NAMALWA (cell line): ENCODE data around the gene TBXA2R.
"Not testable (repeated sequence)": the region's sequence is repeated elsewhere in the genome, so short reads cannot be mapped to it uniquely, and the experiment has no call there.

ENCODE experiments used
- DNase-seq: peaks from one replicate; pipeline ENCODE4 v3.0.0-alpha.2; 2015; ENCODE audit warnings: low spot score

TBXA2R gene

DNA sequence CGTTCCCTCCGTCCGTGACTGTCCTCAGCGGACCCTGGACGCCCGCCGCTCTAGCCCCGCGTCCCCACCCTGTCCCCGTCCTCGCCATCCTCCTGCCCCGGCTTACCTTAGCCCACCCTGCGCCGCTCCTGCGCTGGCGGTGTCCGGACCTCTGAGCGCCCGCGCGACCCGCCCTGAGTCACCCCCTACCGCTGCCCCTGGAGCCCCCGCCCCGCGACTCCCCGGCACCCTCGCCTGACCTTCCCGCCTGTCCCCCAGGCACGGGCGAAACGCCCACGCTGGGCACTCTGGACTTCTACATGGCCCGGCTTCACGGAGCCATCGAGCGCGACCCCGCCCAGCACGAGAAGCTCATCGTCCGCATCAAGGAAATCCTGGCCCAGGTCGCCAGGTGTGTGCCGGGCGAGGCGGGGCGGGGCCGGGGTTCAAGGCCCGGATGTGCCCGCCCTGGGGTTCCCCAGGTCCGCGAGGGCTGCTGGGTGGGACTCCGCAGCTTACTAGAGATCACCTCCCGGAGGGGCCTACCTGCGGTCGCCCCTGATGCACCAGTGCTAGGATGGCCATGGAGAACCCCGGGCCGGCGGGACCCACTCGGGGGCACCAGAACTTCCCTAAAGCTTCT is 28.8 kb downstream of the TBXA2R start:
- DNase-seq: no peak

DNA sequence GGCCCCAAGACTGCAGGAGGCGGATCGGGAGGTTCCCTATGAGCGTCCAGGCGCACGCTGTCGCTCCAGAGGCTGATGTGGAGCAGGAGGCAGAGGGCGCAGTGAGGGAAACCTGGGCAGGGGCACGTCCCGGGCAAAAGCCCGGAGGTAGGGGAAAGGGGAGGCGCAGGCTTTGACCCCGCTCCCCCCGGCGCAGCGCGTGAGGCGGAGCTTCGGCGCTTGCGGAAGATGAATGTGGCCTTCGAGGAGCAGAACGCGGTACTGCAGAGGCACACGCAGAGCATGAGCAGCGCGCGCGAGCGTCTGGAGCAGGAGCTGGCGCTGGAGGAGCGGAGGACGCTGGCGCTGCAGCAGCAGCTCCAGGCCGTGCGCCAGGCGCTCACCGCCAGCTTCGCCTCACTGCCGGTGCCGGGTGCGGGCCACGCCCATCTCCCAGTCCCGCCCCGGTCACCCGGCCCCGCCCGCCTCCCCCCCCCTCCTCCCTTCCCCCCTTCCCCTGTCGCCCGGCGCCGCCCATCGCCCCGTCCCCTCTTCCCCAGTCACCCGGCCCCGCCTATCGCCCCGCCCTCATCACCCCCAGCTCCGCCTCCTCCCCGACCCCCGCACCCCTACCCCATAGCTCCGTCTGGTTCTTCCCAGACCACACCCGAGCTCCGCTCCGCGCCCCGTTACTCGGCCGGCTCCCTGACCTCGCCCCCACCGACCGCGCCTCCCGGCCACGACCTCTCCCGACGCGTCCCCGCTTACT is 29.8 kb downstream of the TBXA2R start:
- no peak for DNase-seq

DNA sequence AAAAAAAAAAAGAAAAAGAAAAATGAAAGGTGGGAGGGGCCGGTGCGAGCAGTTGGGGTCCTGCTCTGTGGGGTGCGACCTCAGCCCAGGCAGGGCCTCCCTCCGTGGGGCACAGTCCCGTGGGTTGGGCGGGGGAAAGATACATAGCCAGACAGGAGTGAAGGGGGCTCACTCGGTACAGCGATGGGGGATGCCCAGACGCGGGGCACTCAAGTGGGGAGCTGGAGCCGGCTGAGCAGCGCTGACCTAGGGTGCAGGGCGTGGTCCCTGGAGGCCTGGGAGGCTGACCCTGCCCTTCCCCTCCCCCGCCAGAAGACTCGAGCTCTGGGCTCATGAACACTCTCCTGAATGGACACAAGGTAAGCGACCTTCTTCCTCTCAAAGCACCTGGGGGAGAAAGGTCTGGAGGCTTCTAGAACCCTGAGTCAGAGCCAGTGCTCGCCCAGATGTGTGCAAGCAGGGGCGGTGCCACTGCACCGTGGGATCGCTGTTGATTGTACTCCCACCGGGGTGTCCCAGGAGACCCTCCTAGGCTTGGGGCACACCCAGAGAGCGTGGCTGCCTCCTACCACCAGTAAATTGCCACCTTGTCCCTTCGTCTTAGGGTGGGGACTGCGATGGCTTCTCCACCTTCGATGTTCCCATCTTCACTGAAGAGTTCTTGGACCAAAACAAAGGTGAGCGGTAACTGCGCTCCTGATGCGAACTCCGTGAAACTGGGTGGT is 30.6 kb downstream of the TBXA2R start:
- DNase-seq: no peak

DNA sequence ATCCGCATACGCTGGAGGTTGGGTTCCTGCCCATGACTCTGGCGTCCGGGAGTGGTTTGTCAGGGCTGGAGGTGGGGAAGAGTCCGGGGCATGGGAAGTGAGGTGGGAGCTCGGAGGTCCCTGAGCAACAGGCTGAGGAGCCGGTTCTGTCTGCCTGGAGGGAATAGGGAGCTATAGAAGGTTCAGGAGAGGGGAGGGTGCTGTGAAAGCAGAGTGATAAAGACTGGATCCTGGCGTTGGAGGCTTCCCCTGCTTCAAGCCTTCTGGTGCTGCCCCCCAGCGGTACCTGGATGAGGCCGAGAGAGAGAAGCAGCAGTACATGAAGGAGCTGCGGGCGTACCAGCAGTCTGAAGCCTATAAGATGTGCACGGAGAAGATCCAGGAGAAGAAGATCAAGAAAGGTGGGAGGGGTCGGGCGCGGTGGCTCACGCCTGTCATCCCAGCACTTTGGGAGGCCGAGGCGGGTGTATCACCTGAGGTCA is 31.4 kb downstream of the TBXA2R start:
- peak; percentile 75 for DNase-seq

DNA sequence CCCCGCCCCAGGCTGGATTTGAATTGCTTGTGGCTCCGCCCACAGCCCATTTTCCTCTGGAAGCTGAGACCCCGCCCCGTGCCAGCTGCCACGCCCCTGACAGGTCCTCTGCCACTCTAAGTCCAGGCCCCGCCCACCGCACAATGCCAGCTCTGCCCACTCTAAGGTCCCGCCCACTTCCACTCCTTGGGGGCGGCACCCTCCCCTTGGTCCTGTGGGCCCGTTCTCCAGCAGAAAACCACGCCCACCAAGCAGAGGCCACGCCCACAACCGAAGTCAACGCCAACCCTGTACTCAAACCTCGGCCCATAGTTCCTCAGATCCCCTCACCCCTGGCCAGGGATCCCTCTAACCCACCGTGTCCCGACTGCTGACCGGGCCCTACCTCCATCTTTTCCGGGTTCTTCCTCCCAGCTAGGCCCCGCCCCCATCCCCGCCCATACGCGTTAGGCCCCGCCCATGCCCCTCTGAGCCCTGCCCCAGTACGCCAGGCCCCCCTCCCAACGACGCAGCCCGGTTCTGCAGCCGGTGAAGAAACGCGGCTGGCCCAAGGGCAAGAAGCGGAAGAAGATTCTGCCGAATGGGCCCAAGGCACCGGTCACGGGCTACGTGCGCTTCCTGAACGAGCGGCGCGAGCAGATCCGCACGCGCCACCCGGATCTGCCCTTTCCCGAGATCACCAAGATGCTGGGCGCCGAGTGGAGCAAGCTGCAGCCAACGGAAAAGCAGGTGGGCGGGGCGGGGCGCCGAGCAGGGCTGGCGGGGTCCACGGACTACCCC is 32.6 kb downstream of the TBXA2R start:
- DNase-seq: peak; percentile 98

DNA sequence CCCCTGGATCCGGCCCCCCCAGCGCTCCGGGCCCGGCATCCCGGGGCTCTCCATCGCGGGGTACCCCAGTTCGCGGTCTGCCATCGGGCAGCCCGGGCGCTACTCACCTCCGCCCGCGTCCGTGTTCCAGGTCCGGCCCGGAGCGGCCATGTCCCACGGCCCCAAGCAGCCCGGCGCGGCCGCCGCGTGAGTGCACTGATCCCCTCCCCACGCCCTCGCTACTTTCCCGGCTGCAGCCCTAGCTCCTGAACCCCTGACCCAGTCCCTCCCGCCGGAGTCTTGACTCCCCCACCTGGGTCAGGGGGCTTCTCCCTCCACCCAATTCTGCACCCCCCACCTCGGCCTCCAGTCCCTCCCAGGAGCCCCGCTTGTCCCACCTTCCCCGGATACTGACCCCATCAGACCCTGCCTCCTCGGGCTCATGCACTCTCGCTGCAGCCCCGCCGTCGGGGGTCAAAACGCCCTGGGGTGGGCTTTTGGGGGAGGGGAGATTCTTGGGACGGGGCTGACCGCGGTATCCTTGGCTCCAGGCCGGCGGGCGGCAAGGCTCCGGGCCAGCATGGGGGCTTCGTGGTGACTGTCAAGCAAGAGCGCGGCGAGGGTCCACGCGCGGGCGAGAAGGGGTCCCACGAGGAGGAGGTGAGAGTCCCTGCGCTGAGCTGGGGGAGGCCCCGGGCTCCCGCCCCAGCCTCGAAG is 33.4 kb downstream of the TBXA2R start:
- no peak for DNase-seq

DNA sequence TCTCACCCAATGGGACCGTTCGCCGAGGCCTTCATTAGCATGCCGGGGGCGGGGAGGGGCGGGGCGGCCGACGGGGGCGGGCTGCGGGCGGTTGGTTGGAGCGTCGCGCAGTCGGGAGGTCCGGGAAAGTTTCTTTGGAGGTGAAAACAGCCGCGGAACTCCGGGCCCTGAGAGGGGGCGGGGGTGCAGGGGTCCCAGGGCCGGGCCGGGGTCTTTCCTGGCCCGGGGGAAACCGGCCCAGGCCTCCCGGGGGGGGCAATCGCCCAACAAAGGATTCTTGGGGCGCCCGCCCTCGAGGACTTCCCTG is 33.9 kb downstream of the TBXA2R start, which contains the start of gene HMG20B:
HMG20B (plus strand) TSS at position 90 of the 307 bp plus-strand sequence. CDS start 366 bp downstream, outside the sequence.
- no peak for DNase-seq

DNA sequence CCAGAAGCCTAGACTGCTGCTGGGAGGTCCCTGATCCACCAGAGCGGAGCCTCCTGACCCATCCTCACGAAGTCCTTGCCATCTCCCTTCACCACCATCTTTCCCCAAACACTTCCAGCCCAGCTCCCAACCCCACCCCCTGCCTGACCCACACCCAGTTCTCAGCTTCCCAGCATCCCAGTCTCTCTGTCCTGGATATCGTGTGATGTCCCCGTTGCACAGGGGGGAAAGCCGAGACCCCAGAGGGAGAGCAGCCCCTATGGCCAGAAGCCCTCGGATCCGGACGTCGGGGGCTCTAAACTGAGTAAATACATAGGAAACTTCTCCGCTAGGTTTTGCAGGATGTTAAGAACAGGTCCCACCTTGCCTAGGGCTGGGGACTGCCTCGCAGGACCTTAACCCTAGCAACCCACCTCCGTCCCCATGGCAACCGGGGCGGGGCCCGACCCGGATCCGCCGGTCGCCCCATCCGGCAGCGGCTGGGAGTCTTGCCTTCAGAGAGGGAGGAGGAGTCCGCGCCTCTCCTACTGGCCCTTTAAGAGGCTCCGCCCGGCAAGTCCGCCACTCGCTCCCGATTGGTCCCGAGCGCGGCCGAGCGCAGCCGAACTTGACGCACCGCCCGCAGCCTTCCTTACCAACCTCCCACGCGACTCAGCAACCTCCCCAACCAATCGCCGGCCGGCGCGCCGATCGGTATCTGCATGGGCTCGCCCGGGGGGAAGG is 34.4 kb downstream of the TBXA2R start:
- peak; percentile 99 for DNase-seq

DNA sequence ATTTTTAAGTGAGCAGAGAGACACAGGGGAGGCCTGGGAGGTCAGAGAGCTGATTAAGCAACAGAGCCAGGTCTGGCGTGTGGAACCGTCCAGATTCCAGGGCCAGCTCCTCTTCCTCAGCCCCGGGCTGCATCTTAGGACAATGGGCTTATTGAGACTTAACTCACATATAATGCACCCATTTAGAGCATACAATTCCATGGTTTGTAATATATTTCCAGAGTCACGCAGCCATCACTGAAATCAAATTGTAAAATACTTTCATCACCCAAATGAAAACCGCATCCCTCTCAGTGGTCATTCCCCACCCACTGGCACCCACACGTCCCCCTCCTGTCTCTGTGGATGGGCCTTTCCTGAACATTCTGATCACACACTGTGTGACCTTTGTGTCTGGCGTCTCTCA is 36.1 kb downstream of the TBXA2R start:
- DNase-seq: no peak

DNA sequence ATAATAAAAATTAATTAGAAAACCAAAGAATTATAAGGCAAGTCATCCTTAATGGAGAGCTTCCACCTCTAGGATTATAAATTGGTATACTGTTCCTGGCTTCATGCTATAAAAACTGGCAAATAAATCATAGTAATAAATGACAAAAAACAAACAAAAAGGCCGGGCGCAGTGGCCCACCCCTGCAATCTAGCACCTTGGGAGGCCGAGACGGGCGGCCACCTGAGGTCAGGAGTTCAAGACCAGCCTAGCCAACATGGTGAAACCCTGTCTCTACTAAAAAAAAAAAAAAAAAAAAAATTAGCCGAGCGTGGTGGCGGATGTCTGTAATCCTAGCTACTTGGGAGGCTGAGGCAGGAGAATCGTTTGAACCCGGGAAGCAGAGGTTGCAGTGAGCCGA is 36.6 kb downstream of the TBXA2R start:
- DNase-seq: not testable (repeated sequence)

DNA sequence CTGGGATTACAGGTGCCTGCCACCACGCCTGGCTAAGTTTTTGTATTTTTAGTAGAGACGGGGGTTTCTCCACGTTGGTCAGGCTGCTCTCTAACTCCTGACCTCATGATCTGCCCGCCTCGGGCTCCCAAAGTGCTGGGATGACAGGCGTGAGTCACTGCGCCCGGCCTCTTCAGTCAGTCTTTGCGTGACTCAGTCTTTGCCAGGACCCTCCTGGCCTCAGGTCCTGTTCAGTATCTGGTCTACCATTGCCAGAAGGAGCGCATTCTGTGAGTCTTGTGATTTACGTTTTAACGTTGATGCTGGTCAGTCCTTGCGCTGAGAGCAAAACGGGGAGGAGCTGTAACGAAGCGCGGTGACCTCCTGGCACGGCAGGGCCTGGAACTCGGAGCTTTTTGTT is 41.5 kb downstream of the TBXA2R start:
- DNase-seq: no peak

DNA sequence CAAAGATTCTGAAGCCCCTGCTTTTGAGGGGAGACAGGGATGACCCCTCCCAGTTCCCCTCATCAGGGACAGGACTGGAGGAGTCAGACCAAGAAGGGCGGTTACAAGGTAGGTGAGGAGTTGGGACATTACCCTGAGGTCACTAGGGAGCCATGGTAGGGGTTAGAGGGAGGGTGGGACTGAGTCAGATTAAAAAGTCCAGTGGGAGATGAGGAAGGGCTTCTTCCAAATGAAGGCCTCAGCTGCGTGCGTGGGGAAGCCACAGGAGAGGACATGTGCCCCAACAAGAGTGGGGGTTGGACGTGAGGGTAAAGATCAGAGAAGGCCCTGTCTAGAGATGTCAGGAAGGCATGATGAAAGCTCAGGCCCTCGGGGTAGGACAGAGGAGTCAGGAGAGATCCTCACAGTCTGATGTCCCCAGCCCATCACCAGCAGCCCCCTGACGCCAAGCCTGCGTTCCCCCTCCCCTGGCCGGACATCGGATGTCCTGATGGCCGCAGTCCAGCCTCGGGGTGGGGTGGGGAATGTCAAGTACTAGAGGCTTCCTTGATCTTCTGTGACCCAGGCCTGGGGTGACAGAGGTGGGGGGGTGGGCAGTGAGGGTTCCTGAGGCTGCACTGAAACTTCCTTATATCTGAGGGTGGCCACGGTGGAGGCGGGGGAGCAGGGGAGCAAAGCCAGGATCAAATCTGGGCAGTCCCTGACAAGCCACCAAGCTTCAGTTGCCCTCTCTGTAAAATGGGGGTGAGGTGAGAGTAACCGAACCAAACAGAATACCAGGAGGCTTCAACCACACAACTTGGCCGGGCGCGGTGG is 42.8 kb downstream of the TBXA2R start:
- no peak for DNase-seq

DNA sequence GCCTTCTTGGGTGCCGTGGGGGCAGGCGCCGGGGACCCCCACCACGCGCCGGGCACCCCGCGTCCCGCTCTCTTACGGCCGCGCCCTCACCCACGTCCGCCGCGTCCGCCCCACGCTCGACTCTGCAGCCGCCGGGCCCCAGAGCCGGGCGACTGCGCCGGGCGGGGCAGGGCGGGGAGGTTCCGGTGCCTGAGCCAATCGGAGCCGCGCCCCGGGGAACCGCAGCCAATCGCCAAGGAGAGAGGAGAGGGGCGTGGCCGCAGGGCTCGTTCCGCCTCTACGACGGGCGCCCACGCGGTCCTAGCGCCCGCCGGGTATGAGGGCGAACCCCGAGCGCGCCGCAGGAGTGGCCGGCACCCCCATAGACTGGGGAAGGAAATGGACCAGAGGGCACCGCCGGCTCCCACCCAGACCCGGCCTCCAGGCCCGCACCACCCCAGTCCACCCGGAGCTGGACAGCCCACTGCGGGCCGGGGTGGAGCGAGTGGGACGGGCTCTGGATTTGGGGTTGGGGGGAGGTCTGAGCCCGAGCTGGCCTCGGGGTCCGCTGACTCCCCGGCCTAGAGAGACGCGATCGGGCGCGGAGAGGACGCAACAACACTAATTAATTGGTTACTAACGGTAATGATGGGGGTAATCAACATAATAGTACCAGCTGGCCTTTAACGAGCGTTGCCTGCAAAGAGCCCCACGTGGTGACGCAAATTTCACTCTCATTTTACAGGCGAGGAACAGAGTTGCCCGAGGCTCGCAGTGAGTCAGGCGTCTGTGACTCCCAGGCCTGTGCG is 49.0 kb downstream of the TBXA2R start, which contains the start of gene MFSD12:
MFSD12 (minus strand) TSS at position 126 of the 788 bp plus-strand sequence. CDS start 183 bp downstream, outside the sequence.
- peak; percentile 93 for DNase-seq

DNA sequence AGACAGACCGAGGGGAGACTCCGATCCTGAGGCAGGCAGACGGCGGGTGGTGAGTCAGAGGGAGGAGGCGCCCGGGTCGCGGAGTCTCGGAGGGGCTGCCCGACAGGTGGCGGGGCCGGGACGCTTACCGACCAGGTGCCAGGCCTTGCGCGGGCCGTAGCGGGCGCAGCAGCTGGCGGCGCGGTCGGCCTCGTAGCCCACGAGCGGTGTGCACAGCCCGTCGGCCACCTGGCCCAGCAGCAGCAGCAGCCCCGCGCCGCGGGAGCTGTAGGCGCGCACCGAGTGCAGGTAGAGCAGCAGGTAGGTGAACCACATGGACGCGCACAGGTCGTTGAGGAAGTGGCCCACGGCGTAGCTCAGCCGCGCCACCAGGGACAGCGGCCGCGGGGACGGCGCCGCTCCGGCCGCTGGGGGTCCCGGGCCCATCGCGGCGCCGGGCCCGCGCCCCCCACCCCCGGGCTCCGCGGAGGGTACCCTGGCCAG is 49.7 kb downstream of the TBXA2R start:
- DNase-seq: peak; percentile 75

DNA sequence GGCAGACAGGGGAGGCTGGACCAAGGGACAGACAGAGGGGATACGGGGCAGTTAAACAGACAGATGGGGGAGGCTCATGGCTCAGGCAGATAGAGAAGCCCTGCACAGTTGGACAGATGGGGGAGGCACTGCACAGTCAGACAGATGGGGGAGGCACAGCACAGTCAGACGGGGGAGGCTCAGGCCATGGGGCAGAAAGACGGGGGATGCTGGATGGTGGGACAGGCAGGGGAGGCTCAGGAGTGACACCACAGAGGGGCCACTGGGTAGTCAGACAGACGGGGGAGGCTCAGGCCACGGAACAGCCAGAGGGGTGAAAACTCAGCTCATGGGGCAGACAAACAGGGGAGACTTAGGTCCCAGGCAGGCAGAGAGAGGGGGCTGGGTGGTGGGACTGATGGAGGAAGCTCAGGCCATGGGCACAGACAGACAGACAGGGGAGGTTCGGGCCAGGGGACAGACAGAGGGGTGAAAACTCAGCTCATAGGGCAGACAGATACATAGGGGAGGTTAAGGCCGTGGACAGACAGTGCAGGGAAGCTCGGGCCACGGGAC is 50.2 kb downstream of the TBXA2R start:
- DNase-seq: peak; percentile 20

DNA sequence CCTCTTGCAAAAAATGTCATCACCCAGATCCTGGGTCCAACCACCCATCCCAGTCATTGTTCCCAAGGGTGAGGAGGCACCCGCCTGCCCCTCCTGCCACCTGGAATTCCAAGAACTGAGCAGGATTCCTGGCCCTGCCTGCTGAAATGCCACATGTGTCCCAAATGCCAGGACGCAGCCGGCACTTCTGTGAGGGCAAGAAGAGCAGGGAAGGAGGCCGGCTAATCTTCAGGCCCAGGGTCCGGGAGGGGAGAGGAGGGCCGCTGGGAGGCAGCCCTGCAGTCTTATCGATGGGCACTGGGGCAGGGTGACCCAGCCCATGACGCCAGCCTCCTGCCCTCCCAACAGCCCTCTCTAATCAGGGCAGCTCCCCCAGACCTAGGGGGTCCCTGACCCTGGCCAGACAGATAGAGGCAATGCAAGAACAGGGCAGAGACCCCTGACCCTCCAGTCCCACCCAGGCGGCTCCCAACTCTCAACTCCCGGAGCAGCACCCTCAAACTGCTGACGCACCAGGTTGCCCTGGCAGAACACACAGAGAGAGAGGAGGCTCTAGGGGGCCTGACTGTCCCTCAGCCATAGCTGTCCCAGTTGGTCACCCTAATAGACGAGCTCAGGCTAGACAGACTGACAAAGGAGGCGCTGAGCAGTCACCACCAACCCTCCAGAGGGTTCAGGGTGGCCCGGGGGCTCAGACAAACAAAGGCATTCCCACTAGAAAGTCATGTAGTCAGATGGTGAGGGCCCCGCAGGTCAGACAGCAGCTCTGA is 50.8 kb downstream of the TBXA2R start:
- DNase-seq: peak; percentile 9

DNA sequence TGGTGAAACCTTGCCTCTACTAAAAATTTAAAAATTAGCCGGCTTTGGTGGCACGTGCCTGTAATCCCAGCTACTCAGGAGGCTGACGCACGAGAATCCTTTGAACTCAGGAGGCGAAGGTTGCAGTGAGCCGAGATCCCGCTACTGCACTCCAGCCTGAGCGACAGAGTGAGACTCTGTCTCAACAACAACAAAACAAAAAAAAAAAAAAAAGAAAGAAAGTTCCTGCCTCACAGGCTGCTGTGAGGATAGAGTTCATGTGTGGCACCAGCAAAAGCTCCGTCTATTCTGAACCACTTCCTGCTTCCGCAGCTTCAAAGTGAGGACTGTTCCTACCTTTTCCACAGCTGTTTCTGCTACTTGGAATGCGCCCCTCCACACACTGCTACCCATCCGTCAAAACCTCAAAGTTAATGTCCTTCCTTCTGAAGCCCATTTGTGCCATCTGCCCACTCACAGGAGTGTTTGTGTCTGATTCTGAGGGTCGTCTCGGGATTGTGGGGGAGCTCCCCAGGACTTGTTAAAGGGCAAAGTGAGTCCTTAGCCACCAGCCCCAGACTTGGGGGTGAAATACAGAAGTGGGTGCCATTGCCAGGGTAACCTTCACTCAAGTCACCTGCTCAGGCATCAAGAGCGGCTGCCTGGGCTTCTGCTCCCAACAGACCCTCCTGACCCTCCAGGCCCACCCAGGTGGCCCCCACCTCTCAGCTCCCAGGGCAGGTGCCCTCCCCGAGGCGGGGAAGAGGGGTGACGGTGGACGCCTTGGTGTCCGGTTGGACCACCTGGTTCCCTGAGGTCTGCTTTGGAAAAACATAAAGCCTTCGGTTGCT is 52.2 kb downstream of the TBXA2R start:
- peak; percentile 66 for DNase-seq
